ENCODE data around the gene CPN1. TPM values are rescaled to one million over a fixed set of nuclear protein-coding genes. Genes with fewer than 3 reads are reported as not detected.

The CPN1 gene
- total and polyA plus RNA-seq, 10 of the 15 experiments (the other 5 are each of a cell fraction or from before 2014, with no cell fraction given) = 0.03 to 0.10 TPM; not detected in 8

- peak; percentile 56 for ATAC-seq
- Histone ChIP-seq H3K9ac (ENCODE audit: control insufficient read depth, insufficient read depth, low read length) (peak overlapping the region; percentile 93), H3K4me2 (ENCODE audit: control insufficient read depth, insufficient read depth) (peak overlapping the region; percentile 34; the same call in 1 of the 2 replicates), H3K27me3 (replicated peaks in 1 of 2; ENCODE audit: control insufficient read depth in 2 of 2, insufficient read depth in 2 of 2, low read length in 1 of 2) (no peaks in the 10 kb centered on the region), H3K4me1 (ENCODE audit: control insufficient read depth, insufficient read depth, low read length) (peaks cover 18% of the 10 kb centered on the region), H3K27ac (ENCODE audit: control insufficient read depth, insufficient read depth) (peak overlapping the region; percentile 67), H3K36me3 (ENCODE audit: control insufficient read depth in 2 of 2, insufficient read depth in 2 of 2, low read length in 1 of 2) (no peaks in the 10 kb centered on the region), H3K9me3 (replicated peaks; ENCODE audit: control insufficient read depth, insufficient read depth, low read length) (no peaks in the 10 kb centered on the region), H2AFZ (ENCODE audit: control insufficient read depth, low read depth, low read length) (peak overlapping the region; percentile 61), H4K20me1 (ENCODE audit: control insufficient read depth, insufficient read depth) (no peaks in the 10 kb centered on the region), H3K4me3 (peak overlapping the region; percentile 97), H3K79me2 (ENCODE audit: control insufficient read depth, insufficient read depth, low read length) (peaks cover 54% of the 10 kb centered on the region)
- ChIA-PET RAD21 (ENCODE audit: unreplicated experiment) (interaction anchor here (0.7 to 11.0 kb wide), 10 partner anchors 9 to 163 kb away, joined by 3 to 255 read pairs (median 4); no protein-coding TSS in a partner anchor), CTCF (interaction anchor here (0.6 to 16.1 kb wide), 17 partner anchors 9 to 364 kb away, joined by 3 to 318 read pairs (median 4); no protein-coding TSS in a partner anchor), POLR2A (interaction anchor here (0.6 to 10.9 kb wide), 7 partner anchors 13 to 156 kb away, joined by 4 to 124 read pairs (median 4); no protein-coding TSS in a partner anchor), SMC1A (ENCODE audit: uncharacterized antibody, unreplicated experiment) (interaction anchor here (1.9 to 26.2 kb wide), 7 partner anchors 10 to 164 kb away, joined by 8 to 531 read pairs (median 20); no protein-coding TSS in a partner anchor)
- no TSS peak for BruUV-seq (replicated peaks)
- in situ Hi-C loops (cut with MboI) (no loop called here), intact Hi-C loops (cut with micrococcal nuclease; ENCODE audit: unreplicated experiment) (loop anchor here (1.0 kb wide), 1 partner anchor 35 kb away; no protein-coding TSS in a partner anchor)
- no peak for FAIRE-seq
- DNase-seq (ENCODE audit: low read depth, low spot score) = no peak
- WGBS (ENCODE audit: insufficient coverage, insufficient replicate concordance, low lambda C conversion rate, missing lambda C conversion rate) = 1% methylated on average over 35 of the region's 45 CpGs
- 0 out of 2 replicates have a peak, but pooled peaks have one; percentile 24 for TF ChIP-seq RAD21 (IDR thresholded peaks at IDR 0.05; ENCODE audit: insufficient read depth, low read depth, low read length)
- no peak for TF ChIP-seq ASH2L (IDR thresholded peaks at IDR 0.05; ENCODE audit: borderline replicate concordance, low read depth)
- no peak for TF ChIP-seq ZNF687 (IDR thresholded peaks at IDR 0.05)
- 0 out of 2 replicates have a peak, but pooled peaks have one; percentile 11 for TF ChIP-seq CREB1 (IDR thresholded peaks at IDR 0.05; ENCODE audit: low read depth)
- no peak for TF ChIP-seq EGR1 (IDR thresholded peaks at IDR 0.05; ENCODE audit: borderline replicate concordance in 1 of 2, low read depth in 2 of 2, low read length in 2 of 2)
- 0 out of 2 replicates have a peak, but pooled peaks have one; percentile 16 for TF ChIP-seq RCOR1 (conservative IDR thresholded peaks at IDR 0.05; ENCODE audit: low read depth, low read length)
- no peak for TF ChIP-seq MTA2 (IDR thresholded peaks at IDR 0.05; ENCODE audit: low read depth)
- TF ChIP-seq SIN3A (IDR thresholded peaks at IDR 0.05; ENCODE audit: low read depth, low read length) = peak; percentile 42; the same call in 1 of the 2 replicates
- no peak for TF ChIP-seq ZNF592 (IDR thresholded peaks at IDR 0.05)
- no peak for TF ChIP-seq STAT1 (conservative IDR thresholded peaks at IDR 0.05)
- TF ChIP-seq TCF3 (IDR thresholded peaks at IDR 0.05; ENCODE audit: borderline replicate concordance, insufficient read depth, low read depth, low read length) = 0 out of 2 replicates have a peak, but pooled peaks have one; percentile 2
- TF ChIP-seq CTCF (IDR thresholded peaks at IDR 0.05 in 2 of 3, conservative IDR thresholded peaks at IDR 0.05 in 1 of 3; ENCODE audit: control insufficient read depth in 2 of 3, extremely low read depth in 1 of 3, insufficient read depth in 1 of 3, low read depth in 3 of 3, low read length in 3 of 3) = peak; percentile 39 to 56 (median 47); a peak in 4 of 6 replicates
Measured at GRCh38 chr10:100009283-100009792, 72.3 kb downstream of the CPN1 start.

All from GM12878 (cell line).